HG02763 (cell line): ENCODE measurements around the gene MARCHF2.

Source experiments
- ATAC-seq: cut with Tn5 transposase; IDR thresholded peaks from one replicate; pipeline ENCODE4 v1.9.1; 2021; ENCODE audit warnings: mild to moderate bottlenecking, moderate library complexity; ENCODE audit not compliant: unreplicated experiment

MARCHF2 gene

DNA sequence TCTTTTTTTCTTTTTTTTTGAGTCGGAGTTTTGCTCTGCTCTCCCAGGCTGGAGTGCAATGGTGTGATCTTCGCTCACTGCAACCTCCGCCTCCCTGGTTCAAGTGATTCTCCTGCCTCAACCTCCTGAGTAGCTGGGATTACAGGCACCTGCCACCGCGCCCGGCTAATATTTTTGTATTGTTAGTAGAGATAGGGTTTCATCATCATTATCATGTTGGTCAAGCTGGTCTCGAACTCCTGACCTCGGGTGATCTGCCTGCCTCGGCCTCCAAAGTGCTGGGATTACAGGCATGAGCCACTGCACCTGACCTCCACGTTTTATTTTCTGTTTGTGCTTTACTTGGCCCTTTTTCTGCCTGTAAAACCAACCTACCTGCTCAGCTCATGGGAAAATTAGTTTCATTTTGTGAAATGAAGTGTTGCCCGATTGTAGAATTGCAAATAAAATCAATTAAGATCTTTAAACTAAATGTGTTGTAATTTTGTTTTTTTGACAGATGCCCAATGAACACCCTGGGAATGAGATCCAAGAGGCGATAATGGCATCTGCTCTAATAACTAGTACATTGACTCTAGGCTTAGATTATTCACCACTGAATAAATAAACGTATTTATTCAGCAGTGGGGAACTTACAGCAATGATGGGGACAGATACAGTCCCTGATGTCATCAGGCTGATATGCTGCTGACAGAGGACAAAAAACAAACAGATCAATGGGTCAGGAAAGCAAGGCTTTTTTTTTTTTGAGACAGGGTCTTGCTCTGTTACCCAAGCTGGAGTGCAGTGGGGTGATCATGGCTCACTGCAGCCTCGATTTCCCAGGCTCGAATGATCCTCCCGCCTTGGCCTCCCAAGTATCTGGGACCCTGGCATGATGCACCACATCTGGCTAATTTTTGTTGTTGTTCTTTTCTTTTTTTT, 25.2 kb upstream of the MARCHF2 start:
- no peak for ATAC-seq

DNA sequence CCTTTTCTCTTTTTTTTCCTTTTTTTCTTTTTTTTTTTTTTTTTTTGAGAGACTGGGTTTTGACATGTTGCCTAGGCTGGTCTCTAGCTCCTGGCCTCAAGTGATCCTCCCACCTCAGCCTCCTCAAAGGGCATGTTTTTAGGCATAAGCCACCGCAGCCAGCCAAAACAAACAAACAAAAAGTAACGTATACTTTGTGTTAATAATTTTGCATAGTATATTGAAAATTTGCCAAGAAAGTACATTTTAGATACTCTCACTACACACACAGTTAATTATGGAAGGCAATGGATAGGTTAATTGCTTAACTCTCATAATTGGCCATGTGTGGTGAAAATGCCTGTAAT, 24.5 kb upstream of the MARCHF2 start:
- no peak for ATAC-seq

DNA sequence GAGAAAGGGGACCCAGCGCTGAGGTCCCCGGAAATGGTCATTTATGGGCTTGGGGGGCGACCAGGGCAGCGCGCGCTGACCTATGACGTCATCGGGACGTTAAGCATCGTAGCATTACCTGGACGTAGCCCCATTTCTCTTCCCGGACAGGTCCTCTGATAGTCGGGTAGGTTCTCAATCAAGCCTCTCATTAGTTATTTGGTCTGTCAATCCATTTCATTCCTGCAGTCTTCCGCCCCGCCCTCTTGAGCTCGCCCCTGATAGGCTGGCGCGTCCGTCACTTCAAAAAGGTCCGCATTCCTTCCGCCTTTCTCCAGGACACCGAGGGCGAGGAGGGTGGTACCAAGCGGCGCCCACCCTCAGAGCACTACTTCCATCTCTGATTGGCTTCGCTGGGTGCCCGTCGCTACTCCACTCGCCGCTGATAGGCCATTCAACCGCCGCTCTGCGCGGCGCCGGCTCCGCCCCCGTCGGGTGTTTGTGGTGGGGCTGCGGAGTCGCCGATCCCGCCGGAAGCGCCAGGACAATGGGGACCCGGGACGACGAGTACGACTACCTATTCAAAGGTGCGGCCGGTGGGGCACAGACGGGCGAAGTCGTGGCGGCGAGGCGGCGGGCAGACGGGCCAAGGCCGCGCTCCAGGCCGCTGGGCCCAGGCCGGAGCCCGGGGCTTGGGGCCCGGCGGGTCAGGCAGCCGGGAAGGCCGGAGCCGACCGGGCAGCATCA, 23.1 kb upstream of the MARCHF2 start, which contains the start of gene RAB11B:
Gene RAB11B, plus strand, starts transcription at position 470 of the 726 bp plus-strand sequence. Its CDS starts 57 bp downstream, at position 527.
- peak; percentile 92 for ATAC-seq

DNA sequence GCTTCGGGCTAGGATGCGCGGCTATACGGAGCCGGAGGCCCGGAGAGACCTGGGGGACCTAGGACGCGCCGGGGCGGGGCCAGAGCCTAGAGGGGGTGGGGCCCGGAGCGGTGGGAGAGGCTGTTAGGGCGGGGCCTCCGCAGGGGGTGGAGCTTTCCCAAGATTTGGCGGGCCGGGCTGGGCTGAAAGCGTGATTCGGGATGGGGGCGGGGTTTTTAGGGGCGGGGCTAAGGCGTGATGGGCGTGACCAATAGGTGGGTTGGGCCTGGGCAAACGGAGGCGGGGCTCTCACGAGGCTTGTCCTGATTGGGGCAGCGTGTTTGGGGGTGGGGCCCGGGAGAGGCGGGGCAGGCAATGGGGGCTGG, 22.5 kb upstream of the MARCHF2 start:
- ATAC-seq = peak; percentile 39

DNA sequence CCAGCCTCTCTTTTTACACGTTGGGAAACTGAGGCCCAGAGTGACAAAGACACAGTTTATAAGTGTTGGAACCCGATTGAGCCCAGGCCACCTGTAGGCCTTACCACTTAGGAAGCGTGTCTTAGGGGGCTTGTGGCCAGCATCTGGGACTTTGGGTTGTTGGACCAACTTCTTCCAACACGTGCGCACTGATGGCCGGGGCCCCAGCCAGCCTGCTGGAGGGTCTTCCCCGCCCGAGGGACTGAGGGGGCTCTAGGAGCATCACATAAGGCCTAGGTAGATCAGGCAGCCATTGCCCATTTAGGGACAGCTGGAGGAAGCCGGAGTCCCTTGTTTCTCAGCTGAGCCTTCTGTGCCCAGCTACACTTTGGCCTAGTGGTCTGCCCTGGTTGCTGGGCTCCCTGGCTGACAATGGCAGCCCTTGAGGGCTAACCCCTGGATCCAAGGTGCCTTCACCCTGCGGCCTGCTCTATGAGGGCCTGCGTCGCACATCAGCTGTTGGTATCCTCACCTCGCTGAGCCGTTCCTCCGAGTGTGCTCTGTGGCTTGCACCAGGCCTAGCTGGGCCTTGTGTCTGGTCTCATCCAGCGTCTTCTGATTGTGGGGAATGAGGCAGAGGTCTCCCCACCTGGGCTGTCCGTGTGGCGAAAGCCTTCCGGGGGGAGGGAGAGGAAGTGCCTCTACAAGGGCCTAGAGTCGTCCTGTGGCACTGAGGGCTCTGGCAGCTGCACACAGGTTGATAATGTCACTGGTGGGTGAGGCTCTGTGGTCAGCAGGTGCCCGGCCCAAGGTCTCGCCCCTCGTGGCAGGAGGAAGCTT, 21.7 kb upstream of the MARCHF2 start:
- no peak for ATAC-seq

DNA sequence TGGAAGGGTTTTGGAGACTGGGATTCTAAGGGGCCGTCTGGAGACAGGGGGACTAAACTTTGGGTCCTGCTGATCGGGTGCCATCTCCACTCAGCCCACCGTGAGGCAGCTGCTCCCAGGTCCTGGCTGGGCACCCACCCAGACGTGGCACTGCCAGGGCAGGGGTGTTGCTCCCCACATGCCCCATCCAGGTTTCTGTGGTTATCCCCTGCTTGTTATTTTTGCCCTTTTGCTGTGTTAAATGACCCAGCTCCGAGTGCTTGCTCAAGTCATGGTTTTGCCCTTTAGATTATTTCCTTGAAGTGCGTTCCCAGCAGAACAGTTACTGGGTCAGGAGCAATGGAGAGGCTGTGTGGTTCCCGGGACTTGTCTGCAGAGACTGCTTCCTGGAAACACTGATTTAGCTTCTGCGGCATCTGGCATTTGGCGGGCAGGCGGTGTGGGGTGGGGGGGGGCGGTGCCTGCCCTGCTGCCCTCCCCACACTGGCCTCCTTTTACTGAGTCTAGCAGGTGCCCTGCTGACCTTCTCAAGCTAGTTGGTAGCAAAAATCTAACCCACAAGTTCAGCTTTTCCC, 21.0 kb upstream of the MARCHF2 start:
- ATAC-seq = no peak

DNA sequence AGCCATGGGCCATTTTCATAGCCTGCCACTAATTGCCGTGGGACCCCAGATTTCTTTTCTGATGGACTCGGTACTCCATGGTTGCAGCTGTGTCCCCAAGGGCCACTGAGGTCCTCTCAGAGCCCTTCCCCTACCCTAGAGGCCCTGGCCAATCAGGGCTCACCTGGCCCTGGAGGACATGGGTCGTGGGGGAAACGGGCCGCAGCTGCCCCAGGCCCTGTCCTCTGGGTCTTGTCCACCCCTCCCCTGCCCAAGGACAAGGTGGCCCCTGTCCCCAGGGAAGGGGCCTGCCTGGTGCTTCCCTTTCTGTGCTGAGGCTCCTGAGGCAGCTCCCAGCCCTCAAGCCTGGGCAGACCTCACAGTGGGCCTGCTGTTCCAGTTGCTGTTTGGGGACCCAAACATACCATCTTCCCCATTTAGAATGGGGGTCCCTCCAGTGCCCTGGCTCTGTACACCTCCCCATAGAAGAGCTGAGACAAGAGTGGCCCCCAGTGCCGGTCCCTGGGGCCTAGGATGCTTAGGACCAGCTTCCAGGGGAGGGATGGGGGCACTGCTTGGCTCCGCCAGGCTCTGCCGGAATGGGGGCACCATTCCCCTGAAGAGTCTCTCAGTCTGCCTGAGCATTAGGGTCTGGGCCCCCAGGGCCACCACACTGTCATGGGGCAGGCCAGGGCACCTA, 19.8 kb upstream of the MARCHF2 start:
- ATAC-seq = no peak

DNA sequence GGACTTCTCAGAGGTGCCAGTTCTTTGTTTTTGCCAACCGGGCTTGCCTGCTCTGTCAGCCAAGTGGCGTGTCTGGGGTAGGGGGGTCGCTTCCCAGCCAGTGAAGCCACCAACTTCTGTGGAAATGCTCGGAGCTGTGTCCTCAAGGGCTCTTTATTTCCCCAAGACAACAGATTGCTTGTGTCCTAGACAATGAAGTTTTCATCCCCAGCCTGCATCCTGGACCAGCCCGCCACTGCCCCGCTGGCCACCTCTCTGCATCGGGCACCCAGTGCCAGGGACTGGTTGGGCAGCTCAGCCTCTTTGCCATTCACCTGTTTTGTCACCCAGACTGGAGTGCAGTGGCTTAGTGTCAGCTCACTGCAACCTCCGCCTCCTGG, 19.2 kb upstream of the MARCHF2 start:
- ATAC-seq = no peak

DNA sequence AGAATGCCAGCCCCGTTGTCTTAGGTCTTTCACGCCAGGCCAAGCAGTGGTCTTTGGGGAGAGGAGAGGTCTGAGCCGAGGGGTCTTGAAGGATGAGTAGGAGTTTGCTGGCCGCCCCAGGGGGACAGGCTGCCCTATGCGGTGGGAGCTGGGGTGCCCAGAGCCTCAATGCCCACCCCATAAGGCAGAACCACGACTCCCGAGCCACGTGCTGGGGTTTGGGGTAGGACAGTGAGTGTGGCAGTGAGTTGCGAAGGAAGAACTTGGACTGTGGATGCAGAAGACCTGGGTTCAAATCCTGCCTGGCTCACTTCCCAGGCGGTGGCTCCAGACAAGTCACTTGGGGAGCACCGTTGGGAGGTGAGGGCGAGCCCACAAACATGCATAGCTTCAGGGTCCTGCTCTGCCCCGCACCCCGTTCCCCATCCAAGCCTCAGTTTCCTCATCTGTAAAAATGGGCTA, 17.5 kb upstream of the MARCHF2 start:
- no peak for ATAC-seq

DNA sequence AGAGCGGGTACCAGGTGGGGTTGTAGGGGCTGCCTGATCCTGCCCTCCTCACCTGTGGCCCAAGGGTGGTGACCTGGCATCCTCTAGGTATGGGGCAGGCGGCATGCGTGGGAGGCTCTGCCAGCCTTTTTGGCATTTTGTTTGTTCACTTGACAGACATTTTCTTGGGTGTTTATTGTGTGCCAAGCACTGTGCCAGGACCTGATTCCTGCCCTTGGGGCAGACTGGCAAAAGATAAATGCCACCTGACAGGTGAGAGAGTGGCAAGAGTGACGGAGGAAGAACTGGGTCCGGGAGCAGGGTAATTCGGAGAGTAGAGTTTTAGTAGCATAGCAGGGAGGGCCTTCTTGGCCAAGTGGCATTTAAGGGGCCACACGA, 16.9 kb upstream of the MARCHF2 start:
- ATAC-seq = no peak

DNA sequence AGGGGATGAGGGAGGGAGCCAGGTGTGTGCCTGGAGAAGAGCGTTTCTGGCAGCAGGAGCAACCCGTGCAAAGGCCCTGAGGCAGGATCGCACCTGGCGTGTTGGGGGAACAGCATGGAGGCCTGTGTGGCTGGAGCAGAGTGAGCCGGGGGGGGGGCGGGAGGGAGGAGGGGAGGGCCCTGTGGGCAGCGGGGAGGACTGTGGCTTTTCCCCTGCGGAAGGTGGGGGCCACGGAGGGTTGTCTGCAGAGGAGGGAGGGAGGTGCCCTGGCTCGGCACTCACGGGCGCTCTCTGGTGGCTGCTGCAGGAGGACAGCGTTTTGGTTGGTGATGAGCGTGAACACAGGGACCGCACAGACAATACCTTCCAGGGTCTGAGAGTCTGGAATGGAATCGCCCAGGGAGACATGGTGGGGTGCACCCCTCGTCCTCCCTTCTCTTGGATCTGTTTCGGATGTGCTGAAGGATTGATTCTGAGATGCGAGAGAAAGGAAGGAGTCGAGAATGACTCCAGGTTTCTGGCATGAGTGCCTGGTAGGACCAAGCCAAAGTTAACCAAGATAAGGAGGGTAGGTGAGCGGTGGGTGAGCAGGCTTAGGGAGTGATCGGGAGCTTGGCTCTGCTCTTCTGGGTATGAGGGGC, 16.4 kb upstream of the MARCHF2 start:
- no peak for ATAC-seq

DNA sequence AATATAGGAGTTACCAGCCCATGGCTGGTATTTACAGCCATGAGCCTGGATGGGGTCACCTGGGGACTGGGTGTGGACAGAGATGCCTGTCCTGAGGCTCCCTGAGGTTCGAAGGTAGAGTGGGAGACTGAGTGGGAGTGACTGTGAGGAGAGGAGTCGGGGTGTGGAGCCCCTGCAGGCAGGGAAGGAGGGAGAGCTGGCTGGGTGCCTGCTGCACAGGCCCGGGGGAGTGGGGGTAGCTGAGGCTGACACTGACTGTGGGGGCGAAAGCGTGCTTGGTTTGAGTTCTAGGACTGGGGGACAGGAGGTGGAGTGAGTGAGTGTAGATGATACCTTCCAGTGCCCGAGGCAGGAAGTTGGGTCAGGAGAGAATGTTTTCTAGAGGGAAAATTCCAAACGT, 15.8 kb upstream of the MARCHF2 start:
- no peak for ATAC-seq

DNA sequence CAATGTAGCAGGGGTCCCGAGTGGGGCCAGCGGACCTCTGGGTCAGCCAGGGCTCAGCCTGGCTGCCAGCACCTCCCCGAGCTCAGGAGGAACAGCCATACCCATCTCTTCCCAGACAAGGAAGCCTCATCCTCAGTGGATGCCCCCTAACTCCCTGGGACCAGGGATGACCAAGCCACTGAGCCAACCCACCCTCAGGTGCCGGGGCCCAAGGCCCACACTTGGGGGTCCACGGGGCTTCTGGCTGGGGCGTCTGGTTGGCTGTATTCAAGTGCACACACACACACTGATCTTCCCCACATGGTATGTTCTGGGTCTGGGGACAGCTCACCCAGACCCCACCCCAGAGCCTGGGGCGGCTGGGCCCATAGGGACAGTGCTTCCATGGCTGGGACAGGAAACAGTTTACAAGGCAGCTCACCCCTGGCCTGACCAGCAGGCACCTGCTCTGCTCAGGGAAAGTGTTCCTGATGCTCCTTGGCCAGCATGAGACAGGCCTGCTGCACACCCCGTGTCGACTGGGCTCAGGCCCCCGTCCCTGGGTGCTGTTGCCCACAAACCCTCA, 15.3 kb upstream of the MARCHF2 start:
- ATAC-seq = no peak

DNA sequence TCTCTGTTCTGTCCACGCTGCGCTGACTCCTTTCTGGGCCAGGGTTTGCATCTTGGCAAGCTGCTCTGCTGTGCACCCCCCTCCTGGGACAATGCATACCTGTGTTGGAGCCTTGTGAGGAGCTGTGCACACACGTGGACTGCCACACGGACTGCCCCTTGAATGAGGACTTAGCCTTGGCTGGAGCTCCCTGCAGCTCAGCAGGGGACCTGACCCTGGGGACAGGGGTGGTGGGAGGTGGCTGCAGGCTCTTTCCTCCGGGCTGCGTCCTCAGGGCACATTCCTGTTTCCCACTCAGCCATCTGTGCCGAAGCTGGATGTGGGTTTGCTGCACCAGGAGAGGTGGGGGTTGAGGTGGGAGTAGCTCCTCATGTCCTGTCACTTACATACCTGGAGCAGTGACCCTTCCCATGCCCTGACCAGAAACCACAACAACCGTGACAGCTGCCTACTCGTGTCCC, 14.8 kb upstream of the MARCHF2 start:
- no peak for ATAC-seq

DNA sequence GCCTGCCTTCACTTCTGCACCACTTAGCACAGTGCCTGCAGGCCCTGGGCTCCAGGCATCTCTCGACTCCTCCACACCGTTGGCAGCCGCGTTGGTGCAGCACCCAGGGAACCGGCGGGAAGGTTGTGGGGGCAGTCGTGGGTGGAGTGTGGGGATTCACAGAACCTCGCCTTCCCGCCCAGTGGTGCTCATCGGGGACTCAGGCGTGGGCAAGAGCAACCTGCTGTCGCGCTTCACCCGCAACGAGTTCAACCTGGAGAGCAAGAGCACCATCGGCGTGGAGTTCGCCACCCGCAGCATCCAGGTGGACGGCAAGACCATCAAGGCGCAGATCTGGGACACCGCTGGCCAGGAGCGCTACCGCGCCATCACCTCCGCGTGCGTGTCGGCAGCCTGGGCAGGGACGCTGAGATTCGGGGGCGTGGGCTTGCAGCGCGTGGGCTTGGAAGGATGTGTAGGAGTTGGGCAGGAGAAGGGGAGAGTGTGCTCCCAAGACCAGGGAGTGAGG, 13.4 kb upstream of the MARCHF2 start:
- no peak for ATAC-seq

DNA sequence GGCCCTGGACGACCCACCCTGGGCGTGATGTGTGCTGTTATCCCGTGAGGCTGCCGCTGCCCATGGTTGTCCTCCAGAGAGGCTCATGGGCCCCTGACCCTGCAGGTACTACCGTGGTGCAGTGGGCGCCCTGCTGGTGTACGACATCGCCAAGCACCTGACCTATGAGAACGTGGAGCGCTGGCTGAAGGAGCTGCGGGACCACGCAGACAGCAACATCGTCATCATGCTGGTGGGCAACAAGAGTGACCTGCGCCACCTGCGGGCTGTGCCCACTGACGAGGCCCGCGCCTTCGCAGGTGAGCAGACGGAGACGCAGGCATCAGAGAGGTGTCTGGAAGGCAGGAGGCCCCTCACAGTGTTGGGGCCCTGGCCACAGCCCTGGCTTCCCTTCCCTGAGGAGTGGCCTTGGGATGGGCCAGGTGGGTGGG, 11.1 kb upstream of the MARCHF2 start:
- ATAC-seq = no peak

DNA sequence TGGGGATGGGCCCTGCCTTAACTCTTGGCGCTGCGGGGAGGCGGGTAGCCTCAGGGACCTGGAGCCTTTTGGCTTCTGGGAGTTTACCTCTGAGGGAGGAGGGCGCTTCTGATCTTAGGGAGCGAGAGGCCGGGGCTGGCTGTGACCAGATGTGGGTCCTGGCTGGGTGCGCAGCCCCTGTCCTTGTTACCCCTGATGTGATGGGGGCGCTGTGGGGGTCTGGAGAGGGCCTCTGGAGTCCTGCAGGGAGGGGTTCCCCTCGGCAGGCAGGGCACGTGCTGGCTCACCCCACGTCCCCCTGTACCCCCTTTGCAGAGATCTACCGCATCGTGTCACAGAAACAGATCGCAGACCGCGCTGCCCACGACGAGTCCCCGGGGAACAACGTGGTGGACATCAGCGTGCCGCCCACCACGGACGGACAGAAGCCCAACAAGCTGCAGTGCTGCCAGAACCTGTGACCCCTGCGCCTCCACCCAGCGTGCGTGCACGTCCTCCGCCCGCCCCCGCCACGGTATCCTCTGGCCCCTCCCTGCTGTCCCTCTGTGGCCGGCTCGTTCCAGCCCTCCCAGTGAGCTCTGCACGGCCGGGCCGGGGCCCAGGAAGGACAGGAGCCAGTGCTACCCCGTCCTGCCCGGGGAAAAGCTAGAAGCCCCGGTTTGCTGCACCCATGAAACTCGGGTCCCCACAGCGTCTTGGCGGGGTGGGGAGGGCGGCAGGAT, 9.8 kb upstream of the MARCHF2 start:
- no peak for ATAC-seq

DNA sequence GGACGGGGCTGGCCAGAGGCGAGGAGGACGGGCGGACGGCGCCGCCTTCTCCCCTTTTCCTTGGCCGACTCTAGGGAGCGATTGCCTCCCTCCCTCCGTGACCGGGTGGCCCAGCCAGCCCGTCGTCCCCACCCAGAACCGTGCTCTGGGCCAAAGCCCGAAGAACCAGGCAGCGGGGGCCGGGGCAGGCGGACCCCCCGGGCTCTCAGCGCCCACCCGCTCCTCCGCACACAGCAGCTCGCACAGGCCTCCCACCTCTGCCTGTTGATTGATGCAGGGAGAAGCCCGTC, 9.3 kb upstream of the MARCHF2 start:
- no peak for ATAC-seq
